ENCODE results near the gene MBD3L4. TPM values are rescaled to one million over a fixed set of nuclear protein-coding genes. Genes with fewer than 3 reads are reported as not detected.
"Not testable (repeated sequence)": the region's sequence is repeated elsewhere in the genome, so short reads cannot be mapped to it uniquely, and the experiment has no call there.

Gene MBD3L4
- total RNA-seq, 4 donors from 2014 or later = not detected

DNA sequence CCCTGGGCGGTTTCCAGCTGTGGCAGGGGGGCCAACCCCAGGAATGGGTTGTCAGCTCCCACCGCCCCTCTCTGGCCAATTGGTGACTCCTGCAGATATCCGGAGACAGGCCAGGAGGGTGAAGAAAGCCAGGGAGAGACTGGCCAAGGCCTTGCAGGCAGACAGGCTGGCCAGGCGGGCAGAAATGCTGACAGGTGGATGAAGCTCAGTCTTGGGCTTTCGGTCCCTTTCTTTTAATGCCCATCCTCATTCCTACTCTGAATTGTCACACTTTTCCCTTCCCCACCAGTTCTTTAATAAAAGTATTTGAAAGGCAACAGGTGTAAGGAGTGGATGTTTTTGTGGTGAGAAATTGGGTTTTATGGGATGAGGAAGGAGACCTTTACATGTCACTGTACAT, 11.4 kb upstream of the MBD3L4 start:
- intact Hi-C loops (cut with DNase I; ENCODE audit: low total_unique reads); H3K9me3 ChIP-seq; H3K27me3 ChIP-seq; H3K4me3 ChIP-seq; H3K36me3 ChIP-seq; H3K4me1 ChIP-seq; DNase-seq; H3K27ac ChIP-seq: not testable (repeated sequence)

DNA sequence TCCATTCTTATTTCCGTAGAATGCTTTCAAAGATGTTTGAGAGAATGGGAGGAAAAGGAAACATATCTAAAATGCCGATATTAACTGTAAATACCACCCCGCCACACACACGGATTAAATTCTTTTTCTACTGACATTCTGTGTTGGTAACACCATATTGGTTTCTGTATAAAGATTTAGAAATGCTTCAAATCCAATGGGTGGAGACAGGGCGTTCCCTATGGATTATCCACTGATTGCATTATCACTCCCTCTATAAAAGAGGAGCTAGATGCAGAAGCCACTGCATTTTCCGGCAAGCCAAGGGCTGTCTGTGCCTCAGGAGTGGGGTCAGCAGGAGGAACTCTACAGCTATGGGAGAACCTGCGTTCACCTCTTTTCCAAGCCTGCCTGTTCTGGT, 9.0 kb upstream of the MBD3L4 start, which contains the start of gene MBD3L2:
MBD3L2 (plus strand) TSS at position 301 of the 400 bp plus-strand sequence; CDS start at position 354, 53 bp downstream.
- H3K9me3 ChIP-seq; H3K4me3 ChIP-seq; H3K27me3 ChIP-seq; intact Hi-C loops (cut with DNase I; ENCODE audit: low total_unique reads); DNase-seq; H3K27ac ChIP-seq; H3K36me3 ChIP-seq; H3K4me1 ChIP-seq: not testable (repeated sequence)

DNA sequence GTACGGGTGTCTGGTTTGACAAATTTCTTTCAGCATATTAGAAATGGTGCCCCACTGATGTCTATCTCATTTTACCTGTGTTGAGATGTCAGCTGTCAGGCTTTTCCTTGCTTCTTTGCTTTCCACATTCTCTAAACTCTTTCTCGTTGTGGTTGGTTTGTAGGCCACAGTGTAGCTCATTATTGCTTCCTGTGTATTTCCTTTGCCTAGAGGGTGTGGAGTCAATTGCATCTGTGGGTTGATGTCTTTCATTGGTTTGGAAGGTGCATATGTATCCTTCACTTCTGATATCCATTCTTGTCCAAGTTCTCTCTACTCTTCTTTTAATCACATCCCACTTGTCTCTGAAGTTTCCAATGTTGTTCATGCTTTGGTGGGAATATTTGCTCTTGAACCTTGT, 1.6 kb upstream of the MBD3L4 start:
- intact Hi-C loops (cut with DNase I; ENCODE audit: low total_unique reads); H3K36me3 ChIP-seq; H3K4me1 ChIP-seq; DNase-seq; H3K27ac ChIP-seq; H3K4me3 ChIP-seq; H3K9me3 ChIP-seq; H3K27me3 ChIP-seq: not testable (repeated sequence)

DNA sequence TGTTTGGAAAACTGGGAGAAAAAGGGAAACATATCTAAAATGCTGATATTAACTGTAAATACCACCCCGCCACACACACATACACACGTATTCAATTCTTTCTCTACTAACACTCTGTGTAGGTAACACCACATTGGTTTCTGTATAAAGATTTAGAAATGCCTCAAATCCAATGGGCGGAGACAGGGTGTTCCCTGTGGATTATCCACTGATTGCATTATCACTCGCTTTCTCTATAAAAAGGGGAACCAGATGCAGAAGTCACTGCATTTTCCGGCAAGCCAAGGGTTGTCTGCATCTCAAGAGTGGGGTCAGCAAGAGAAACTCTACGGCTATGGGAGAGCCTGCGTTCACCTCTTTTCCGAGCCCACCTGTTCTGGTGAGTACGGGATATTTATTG, 9.7 kb downstream of the MBD3L4 start, which contains the start of gene MBD3L5:
MBD3L5 (plus strand) TSS at position 301 of the 400 bp plus-strand sequence; CDS start at position 335, 34 bp downstream.
- H3K27me3 ChIP-seq; DNase-seq; H3K9me3 ChIP-seq; intact Hi-C loops (cut with DNase I; ENCODE audit: low total_unique reads); H3K36me3 ChIP-seq; H3K4me3 ChIP-seq; H3K4me1 ChIP-seq; H3K27ac ChIP-seq: not testable (repeated sequence)

DNA sequence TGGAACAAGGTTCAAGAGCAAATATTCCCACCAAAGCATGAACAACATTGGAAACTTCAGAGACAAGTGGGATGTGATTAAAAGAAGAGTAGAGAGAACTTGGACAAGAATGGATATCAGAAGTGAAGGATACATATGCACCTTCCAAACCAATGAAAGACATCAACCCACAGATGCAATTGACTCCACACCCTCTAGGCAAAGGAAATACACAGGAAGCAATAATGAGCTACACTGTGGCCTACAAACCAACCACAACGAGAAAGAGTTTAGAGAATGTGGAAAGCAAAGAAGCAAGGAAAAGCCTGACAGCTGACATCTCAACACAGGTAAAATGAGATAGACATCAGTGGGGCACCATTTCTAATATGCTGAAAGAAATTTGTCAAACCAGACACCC, 11.2 kb downstream of the MBD3L4 start:
- H3K27me3 ChIP-seq; intact Hi-C loops (cut with DNase I; ENCODE audit: low total_unique reads); H3K36me3 ChIP-seq; H3K9me3 ChIP-seq; DNase-seq; H3K4me1 ChIP-seq; H3K27ac ChIP-seq; H3K4me3 ChIP-seq: not testable (repeated sequence)

GRCh38 chr19:7021331-7021730, 18.6 kb downstream of the MBD3L4 start, which contains the start of gene MBD3L2B:
MBD3L2B (minus strand) TSS chr19:7021431; CDS start chr19:7021397, 34 bp downstream.
- H3K27ac ChIP-seq; intact Hi-C loops (cut with DNase I; ENCODE audit: low total_unique reads): not testable (repeated sequence)

DNA sequence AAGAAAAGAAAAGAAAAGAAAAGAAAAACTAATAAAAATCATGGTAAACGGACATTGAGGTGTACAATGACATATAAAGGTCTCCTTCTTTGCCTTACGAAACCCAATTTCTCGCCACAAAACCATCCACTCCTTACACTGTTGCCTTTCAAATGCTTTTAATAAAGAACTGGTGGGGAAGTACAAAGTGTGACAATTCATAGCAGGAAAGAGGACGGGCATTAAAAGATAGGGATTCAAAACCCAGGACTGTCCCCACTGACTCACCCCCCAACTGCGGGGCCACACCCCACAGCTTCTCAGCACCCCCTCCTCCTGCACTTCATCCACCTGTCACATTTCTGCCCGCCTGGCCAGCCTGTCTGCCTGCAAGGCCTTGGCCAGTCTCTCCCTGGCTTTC, 21.2 kb downstream of the MBD3L4 start:
- Histone ChIP-seq H3K4me3 (no peak overlapping the region), H3K27ac (no peak overlapping the region), H3K9me3 (no peaks in the 10 kb centered on the region), H3K4me1 (no peaks in the 10 kb centered on the region), H3K27me3 (no peaks in the 10 kb centered on the region), H3K36me3 (no peaks in the 10 kb centered on the region)
- TF ChIP-seq, protein P1, sequence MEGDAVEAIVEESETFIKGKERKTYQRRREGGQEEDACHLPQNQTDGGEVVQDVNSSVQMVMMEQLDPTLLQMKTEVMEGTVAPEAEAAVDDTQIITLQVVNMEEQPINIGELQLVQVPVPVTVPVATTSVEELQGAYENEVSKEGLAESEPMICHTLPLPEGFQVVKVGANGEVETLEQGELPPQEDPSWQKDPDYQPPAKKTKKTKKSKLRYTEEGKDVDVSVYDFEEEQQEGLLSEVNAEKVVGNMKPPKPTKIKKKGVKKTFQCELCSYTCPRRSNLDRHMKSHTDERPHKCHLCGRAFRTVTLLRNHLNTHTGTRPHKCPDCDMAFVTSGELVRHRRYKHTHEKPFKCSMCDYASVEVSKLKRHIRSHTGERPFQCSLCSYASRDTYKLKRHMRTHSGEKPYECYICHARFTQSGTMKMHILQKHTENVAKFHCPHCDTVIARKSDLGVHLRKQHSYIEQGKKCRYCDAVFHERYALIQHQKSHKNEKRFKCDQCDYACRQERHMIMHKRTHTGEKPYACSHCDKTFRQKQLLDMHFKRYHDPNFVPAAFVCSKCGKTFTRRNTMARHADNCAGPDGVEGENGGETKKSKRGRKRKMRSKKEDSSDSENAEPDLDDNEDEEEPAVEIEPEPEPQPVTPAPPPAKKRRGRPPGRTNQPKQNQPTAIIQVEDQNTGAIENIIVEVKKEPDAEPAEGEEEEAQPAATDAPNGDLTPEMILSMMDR (IDR thresholded peaks at IDR 0.05) = no peak
- no peak for TF ChIP-seq POLR2A (IDR thresholded peaks at IDR 0.05)
- DNase-seq = no peak
- intact Hi-C loops (cut with DNase I; ENCODE audit: low total_unique reads) = no loop called here

More at GRCh38 chr19:7021331-7021730, 18.6 kb downstream of the MBD3L4 start, which contains the start of gene MBD3L2B:
- not testable (repeated sequence) for H3K27me3 ChIP-seq, DNase-seq, H3K36me3 ChIP-seq, H3K4me1 ChIP-seq, H3K9me3 ChIP-seq, H3K4me3 ChIP-seq

DNA sequence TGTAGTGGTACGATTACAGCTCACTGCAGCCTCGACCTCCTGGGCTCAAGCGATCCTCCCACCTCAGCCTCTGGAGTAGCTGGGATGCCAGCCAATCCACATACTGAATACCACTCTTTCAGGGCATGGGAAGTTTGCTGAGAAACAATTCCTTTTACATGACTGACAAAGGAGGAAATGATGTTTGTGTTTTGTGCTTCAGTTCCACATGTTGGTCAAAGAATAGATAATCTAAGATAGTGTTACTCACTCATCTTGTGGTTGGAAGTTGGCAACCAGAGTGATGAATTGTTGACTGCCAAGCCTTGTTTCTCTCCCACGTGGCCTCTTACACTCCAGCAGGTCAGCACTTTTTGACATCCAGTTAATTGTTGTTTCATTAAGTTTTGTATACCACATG, 26.3 kb downstream of the MBD3L4 start:
- Histone ChIP-seq H3K36me3 (no peaks in the 10 kb centered on the region), H3K4me3 (no peak overlapping the region), H3K9me3 (no peaks in the 10 kb centered on the region), H3K27me3 (no peaks in the 10 kb centered on the region), H3K27ac (no peak overlapping the region), H3K4me1 (no peaks in the 10 kb centered on the region)
- intact Hi-C loops (cut with DNase I; ENCODE audit: low total_unique reads) = no loop called here
- no peak for DNase-seq
- TF ChIP-seq POLR2A (IDR thresholded peaks at IDR 0.05) = no peak
- TF ChIP-seq, protein P1 (IDR thresholded peaks at IDR 0.05) = no peak
